DOHH2 (cell line): ENCODE data around the gene CLIP2.
"Not testable (repeated sequence)": the region's sequence is repeated elsewhere in the genome, so short reads cannot be mapped to it uniquely, and the experiment has no call there.

Experiments
- EZH2phosphoT487 ChIP-seq: fragments of 200-600 bp; sonication (generic); IDR thresholded peaks from 2 replicates; pipeline ENCODE4 v1.6.1; 2017; ENCODE audit warnings: borderline replicate concordance, mild to moderate bottlenecking, antibody characterized with exemption, low read length, moderate library complexity, mixed read lengths
- TF ChIP-seq, protein P1 (sequence below): fragments of 200-600 bp; sonication (generic); IDR thresholded peaks from one replicate; pipeline ENCODE4 v1.5.1; 2014; ENCODE audit warnings: antibody characterized with exemption, mild to moderate bottlenecking, low read depth, low read length; ENCODE audit not compliant: poor library complexity, severe bottlenecking

DNA sequence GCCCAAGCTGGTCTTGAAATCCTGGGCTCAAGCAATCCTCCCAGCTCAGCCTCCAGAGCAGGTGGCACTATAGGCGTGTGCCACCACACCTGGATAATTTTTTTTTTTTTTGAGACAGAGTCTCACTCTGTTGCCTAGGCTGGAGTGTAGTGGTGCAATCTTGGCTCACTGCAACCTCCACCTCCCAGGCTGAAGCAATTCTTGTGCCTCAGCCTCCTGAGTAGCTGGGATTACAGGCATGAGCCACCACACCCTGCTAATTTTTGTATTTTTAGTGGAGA, 148.0 kb downstream of the CLIP2 start:
- TF ChIP-seq, protein P1, sequence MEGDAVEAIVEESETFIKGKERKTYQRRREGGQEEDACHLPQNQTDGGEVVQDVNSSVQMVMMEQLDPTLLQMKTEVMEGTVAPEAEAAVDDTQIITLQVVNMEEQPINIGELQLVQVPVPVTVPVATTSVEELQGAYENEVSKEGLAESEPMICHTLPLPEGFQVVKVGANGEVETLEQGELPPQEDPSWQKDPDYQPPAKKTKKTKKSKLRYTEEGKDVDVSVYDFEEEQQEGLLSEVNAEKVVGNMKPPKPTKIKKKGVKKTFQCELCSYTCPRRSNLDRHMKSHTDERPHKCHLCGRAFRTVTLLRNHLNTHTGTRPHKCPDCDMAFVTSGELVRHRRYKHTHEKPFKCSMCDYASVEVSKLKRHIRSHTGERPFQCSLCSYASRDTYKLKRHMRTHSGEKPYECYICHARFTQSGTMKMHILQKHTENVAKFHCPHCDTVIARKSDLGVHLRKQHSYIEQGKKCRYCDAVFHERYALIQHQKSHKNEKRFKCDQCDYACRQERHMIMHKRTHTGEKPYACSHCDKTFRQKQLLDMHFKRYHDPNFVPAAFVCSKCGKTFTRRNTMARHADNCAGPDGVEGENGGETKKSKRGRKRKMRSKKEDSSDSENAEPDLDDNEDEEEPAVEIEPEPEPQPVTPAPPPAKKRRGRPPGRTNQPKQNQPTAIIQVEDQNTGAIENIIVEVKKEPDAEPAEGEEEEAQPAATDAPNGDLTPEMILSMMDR, result not testable (repeated sequence)
- not testable (repeated sequence) for TF ChIP-seq EZH2phosphoT487
